Fibroblast of pulmonary artery (primary cell): ENCODE measurements around the gene CITED4.
A peak's percentile ranks its signal among the peaks of the same experiment; 100 is the strongest.

ENCODE experiments used
- DNase-seq: peaks from one replicate; pipeline ENCODE4 v3.0.0-alpha.2; 2010; ENCODE audit warnings: low read depth
- H3K4me3 ChIP-seq: replicated peaks from 2 replicates; pipeline ENCODE4 v1.5.1; 2011; ENCODE audit warnings: low read depth, mild to moderate bottlenecking, control low read depth, low read length, moderate library complexity
- TF ChIP-seq, protein P1 (sequence below): IDR thresholded peaks from 2 replicates; pipeline ENCODE4 v1.5.1; 2011; ENCODE audit warnings: mild to moderate bottlenecking, control low read depth, low read length, inconsistent platforms; ENCODE audit errors: missing control alignments

CITED4 gene, protein sequence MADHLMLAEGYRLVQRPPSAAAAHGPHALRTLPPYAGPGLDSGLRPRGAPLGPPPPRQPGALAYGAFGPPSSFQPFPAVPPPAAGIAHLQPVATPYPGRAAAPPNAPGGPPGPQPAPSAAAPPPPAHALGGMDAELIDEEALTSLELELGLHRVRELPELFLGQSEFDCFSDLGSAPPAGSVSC

DNA sequence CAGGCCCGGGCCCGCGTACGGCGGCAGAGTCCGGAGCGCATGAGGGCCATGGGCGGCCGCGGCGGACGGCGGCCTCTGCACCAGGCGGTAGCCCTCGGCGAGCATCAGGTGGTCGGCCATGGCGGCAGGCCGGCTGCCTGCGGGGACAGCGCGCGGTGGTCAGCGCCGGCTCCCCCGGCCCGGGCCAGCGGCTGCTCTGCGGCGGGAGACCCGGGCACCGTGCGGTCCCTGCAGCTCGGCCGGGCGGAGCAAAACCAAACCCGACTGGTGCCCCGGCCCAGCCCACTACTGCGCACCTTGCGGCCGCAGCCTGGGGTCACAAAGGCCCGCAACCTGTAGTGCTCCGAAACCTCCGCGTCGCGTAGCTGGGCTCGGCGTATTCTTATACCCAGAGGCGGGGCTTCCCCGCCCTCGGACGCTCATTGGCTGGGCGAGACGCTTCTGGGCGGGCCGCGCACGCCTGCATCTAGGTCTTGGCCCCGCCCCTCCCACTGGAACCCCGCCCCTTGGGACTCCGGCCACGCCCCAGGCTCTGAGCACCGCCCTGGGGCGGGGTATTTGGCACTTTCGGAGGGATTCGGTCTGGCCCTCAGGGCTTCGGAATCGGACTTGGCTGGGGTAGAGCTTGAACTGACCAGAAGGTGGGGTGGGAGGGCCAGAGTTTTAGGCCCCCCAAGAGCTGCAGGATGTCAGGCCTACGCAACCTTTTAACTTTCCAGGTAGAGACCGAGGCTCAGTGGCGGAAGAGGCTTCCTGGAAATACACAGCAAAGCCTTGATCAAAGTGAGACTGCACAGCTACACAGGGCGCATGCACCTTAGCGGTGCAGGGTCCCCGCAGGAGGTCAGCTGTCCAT, at the start of gene CITED4:
TSS of gene CITED4 (minus strand) at position 356 of the 856 bp plus-strand sequence. CDS start at position 120, 236 bp downstream.
- TF ChIP-seq, protein P1, sequence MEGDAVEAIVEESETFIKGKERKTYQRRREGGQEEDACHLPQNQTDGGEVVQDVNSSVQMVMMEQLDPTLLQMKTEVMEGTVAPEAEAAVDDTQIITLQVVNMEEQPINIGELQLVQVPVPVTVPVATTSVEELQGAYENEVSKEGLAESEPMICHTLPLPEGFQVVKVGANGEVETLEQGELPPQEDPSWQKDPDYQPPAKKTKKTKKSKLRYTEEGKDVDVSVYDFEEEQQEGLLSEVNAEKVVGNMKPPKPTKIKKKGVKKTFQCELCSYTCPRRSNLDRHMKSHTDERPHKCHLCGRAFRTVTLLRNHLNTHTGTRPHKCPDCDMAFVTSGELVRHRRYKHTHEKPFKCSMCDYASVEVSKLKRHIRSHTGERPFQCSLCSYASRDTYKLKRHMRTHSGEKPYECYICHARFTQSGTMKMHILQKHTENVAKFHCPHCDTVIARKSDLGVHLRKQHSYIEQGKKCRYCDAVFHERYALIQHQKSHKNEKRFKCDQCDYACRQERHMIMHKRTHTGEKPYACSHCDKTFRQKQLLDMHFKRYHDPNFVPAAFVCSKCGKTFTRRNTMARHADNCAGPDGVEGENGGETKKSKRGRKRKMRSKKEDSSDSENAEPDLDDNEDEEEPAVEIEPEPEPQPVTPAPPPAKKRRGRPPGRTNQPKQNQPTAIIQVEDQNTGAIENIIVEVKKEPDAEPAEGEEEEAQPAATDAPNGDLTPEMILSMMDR, result peak; percentile 13
- peak; percentile 92 for DNase-seq
- H3K4me3 ChIP-seq, result peak within 1 kb of the TSS; percentile 56

DNA sequence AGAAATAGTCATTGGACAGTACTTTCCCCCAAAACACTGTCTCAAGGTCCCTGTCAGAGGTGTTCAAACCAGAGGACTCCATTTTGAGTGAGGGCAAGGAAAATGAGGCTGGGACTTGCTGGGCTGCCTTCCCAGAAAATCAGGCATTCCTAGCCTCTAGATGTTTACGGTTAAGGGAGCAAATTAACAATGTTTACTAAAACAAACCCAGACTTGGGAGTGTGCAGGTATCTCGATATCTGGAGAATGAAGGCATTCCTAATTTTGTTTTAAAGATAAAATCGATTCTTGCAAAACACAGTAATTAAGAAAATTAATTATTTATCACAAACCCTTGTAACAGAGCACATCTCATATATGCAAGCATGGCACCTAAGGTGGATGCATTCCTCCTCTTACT, 48.9 kb upstream of the CITED4 start:
- TF ChIP-seq, protein P1, result no peak
- no peak for DNase-seq
- H3K4me3 ChIP-seq, result no peak overlapping the region

DNA sequence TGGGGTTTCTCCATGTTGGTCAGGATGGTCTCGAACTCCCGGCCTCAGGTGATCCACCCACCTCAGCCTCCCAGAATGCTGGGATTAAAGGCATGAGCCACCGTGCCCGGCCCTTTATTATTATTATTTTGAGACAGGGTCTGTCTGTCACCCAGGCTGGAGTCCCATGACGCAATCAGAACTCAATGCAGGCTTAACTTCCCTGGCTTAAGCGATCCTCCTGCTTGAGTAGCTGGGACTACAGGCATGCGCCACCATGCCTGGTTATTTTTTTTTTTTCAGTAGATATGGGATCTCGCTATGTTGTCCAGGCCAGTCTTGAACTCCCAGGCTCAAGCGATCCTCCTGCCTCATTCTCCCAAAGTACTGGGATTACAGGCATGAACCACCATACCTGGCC, 47.1 kb upstream of the CITED4 start:
- TF ChIP-seq, protein P1, result no peak
- DNase-seq, result no peak
- H3K4me3 ChIP-seq, result no peak overlapping the region

DNA sequence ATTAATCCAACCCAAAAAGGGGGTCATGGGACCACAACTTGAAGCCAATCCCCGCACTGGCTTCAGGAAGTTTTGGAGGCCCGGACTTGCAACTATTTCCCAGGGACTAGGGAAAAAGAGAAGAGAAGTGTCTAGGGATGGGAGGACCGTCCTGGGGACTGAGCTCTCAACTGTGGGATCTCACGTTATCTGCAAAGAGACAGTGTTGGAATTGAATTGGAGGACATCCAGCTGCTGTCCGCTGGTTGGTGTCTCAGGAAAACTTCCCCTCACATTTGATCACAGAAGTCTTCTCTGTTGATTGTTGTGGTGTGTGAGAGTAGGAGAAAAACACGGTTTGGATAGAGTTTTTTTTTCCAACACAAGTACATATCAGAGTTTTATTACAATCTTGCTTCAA, 46.2 kb upstream of the CITED4 start:
- no peak overlapping the region for H3K4me3 ChIP-seq
- DNase-seq, result no peak
- TF ChIP-seq, protein P1, result no peak

DNA sequence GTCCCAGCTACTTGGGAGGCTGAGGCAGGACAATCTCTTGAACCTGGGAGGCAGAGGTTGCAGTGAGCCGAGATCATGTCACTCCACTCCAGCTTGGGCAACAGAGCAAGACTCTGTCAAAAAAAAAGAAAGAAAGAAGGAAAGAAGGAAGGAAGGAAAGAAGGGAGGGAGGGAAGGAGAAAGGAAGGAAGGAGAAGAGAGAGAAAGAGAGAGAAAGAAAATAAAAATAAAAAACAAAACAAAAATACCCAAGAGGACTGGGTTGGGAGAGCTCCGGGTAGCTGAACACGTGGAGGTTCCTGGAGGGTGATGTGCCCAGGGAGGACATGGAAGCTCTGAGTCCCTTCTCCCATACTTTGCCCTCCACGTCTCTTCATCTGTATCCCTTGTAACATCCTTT, 45.7 kb upstream of the CITED4 start:
- TF ChIP-seq, protein P1, result no peak
- no peak overlapping the region for H3K4me3 ChIP-seq
- no peak for DNase-seq

DNA sequence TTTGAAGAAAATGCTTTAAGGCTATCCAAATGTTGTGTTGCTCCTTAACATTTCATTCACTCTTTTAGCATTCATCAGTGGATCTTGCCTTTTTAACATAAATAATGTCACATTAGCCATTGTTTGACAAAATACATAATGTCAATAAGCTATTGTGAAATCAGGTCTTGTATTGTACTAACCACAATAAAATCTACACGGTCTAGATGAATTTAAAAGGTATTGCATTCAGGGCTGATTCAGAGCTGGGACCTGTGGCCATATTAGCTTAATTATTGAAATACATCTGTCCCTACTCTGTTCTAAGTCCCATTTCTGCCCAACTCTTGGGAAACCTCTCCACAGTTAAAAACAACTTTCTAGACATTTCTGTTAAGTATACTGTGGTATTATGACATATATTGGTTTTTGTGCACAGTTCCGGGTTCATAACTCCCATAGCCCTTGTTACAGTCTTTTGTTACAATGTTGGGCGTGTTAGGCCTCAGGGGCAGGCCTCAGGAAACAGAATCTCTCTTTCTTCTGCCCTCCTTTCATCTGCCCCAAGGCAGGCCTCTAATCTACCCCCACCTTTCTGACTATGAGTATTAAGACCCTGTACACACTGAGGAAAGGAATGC, 44.7 kb upstream of the CITED4 start:
- DNase-seq, result no peak
- TF ChIP-seq, protein P1, result no peak
- no peak overlapping the region for H3K4me3 ChIP-seq
